WTC11 (cell line): Measurements from ENCODE around the gene DKC1.

Experiments
- KAT7 ChIP-seq: sonication (generic); formaldehyde crosslinking; IDR thresholded peaks from 2 replicates; pipeline ENCODE4 v1.8.1; 2023; ENCODE audit warnings: missing genetic modification reagents, mild to moderate bottlenecking, borderline replicate concordance
- NFYB ChIP-seq: sonication (generic); formaldehyde crosslinking; conservative IDR thresholded peaks from 2 replicates; pipeline ENCODE4 v1.8.0; 2022; ENCODE audit warnings: low read depth, missing genetic modification reagents
- NR3C1 ChIP-seq: sonication (generic); formaldehyde crosslinking; conservative IDR thresholded peaks from 2 replicates; pipeline ENCODE4 v1.8.1; 2023; ENCODE audit warnings: low read depth, mild to moderate bottlenecking, missing genetic modification reagents
- ZNF121 ChIP-seq: sonication (generic); formaldehyde crosslinking; IDR thresholded peaks from 2 replicates; pipeline ENCODE4 v1.8.0; 2023; ENCODE audit warnings: missing genetic modification reagents
- ZNF317 ChIP-seq: sonication (generic); formaldehyde crosslinking; IDR thresholded peaks from 2 replicates; pipeline ENCODE4 v1.8.1; 2023; ENCODE audit warnings: low read depth, mild to moderate bottlenecking, moderate library complexity, missing genetic modification reagents, borderline replicate concordance
- TF ChIP-seq, protein P1 (sequence below): sonication (generic); formaldehyde crosslinking; IDR thresholded peaks from 2 replicates; pipeline ENCODE4 v1.8.1; 2023; ENCODE audit warnings: mild to moderate bottlenecking, missing genetic modification reagents, moderate library complexity
- TF ChIP-seq, protein P2 (sequence below): fragments of 200-600 bp; IDR thresholded peaks from 2 replicates; pipeline ENCODE4 v1.8.0; 2022; ENCODE audit warnings: antibody characterized with exemption
- TF ChIP-seq, protein P3 (sequence below): sonication (generic); formaldehyde crosslinking; IDR thresholded peaks from 2 replicates; pipeline ENCODE4 v1.8.1; 2022; ENCODE audit warnings: low read depth, missing genetic modification reagents, borderline replicate concordance
- TF ChIP-seq, protein P4 (sequence below): fragments of 250-450 bp; sonication (Bioruptor Pico); conservative IDR thresholded peaks from 2 replicates; pipeline ENCODE4 v1.9.0; 2021; ENCODE audit warnings: mild to moderate bottlenecking
- TF ChIP-seq, protein P5 (sequence below): sonication (generic); formaldehyde crosslinking; IDR thresholded peaks from 2 replicates; pipeline ENCODE4 v1.8.1; 2023; ENCODE audit warnings: mild to moderate bottlenecking, moderate library complexity, missing genetic modification reagents
- TF ChIP-seq, protein P6 (sequence below): sonication (generic); formaldehyde crosslinking; IDR thresholded peaks from 2 replicates; pipeline ENCODE4 v1.8.0; 2022; ENCODE audit warnings: mild to moderate bottlenecking, missing genetic modification reagents

DNA sequence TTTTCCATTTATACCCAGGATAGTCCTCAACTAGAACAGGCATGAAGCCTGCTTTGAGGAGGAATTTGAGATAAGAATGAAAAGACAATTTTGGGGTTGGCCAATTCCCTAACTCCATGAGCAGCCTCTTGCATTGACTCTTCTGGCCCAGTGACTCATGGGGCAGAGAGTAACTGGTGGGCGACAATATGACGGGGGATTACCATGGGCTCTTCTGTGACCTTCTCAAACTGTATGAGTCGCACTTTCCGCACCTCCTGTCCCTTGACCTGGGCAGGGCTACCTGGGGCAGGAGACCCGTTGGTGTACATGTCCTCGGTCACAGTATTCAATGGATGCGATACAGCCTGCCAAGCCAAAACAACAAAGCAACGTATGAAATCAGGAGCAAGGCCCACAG is 29.3 kb downstream of the DKC1 start:
- TF ChIP-seq, protein P1, sequence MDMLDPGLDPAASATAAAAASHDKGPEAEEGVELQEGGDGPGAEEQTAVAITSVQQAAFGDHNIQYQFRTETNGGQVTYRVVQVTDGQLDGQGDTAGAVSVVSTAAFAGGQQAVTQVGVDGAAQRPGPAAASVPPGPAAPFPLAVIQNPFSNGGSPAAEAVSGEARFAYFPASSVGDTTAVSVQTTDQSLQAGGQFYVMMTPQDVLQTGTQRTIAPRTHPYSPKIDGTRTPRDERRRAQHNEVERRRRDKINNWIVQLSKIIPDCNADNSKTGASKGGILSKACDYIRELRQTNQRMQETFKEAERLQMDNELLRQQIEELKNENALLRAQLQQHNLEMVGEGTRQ: no peak
- TF ChIP-seq, protein P2, sequence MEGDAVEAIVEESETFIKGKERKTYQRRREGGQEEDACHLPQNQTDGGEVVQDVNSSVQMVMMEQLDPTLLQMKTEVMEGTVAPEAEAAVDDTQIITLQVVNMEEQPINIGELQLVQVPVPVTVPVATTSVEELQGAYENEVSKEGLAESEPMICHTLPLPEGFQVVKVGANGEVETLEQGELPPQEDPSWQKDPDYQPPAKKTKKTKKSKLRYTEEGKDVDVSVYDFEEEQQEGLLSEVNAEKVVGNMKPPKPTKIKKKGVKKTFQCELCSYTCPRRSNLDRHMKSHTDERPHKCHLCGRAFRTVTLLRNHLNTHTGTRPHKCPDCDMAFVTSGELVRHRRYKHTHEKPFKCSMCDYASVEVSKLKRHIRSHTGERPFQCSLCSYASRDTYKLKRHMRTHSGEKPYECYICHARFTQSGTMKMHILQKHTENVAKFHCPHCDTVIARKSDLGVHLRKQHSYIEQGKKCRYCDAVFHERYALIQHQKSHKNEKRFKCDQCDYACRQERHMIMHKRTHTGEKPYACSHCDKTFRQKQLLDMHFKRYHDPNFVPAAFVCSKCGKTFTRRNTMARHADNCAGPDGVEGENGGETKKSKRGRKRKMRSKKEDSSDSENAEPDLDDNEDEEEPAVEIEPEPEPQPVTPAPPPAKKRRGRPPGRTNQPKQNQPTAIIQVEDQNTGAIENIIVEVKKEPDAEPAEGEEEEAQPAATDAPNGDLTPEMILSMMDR: no peak
- TF ChIP-seq, protein P3, sequence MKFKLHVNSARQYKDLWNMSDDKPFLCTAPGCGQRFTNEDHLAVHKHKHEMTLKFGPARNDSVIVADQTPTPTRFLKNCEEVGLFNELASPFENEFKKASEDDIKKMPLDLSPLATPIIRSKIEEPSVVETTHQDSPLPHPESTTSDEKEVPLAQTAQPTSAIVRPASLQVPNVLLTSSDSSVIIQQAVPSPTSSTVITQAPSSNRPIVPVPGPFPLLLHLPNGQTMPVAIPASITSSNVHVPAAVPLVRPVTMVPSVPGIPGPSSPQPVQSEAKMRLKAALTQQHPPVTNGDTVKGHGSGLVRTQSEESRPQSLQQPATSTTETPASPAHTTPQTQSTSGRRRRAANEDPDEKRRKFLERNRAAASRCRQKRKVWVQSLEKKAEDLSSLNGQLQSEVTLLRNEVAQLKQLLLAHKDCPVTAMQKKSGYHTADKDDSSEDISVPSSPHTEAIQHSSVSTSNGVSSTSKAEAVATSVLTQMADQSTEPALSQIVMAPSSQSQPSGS (CRISPR knock-in tag): no peak
- no peak for TF ChIP-seq ZNF121 (CRISPR knock-in tag)
- TF ChIP-seq, protein P4, sequence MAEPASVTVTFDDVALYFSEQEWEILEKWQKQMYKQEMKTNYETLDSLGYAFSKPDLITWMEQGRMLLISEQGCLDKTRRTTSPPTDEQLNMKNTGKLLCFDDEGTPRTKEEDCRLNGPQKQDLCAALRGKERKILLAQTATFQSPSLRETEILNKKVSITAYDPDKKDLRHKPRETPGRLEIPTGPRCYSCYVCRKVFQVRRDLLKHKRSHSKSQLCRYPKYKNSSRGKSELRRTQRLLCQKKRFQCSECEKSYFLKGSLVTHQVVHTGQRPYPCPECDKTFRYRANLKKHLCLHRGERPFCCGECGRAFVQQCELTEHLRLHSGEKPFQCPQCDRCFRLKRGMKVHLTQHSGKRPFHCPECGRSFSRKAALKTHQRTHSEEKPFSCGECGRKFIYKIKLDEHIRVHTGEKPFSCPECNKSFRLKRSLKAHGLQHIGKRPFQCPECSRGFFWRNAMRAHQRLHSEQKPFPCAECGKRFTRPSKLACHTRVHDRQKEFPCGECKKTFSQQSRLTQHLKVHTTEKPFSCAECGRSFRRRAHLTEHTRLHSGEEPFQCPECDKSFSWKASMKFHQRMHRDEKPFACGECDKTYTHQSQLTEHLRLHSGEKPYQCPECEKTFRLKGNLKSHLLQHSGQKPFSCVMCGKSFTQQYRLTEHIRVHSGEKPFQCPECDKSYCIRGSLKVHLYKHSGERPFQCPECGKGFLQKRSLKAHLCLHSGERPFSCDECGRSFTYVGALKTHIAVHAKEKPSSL (CRISPR knock-in tag): no peak
- no peak for TF ChIP-seq NFYB (CRISPR knock-in tag)
- TF ChIP-seq, protein P5, sequence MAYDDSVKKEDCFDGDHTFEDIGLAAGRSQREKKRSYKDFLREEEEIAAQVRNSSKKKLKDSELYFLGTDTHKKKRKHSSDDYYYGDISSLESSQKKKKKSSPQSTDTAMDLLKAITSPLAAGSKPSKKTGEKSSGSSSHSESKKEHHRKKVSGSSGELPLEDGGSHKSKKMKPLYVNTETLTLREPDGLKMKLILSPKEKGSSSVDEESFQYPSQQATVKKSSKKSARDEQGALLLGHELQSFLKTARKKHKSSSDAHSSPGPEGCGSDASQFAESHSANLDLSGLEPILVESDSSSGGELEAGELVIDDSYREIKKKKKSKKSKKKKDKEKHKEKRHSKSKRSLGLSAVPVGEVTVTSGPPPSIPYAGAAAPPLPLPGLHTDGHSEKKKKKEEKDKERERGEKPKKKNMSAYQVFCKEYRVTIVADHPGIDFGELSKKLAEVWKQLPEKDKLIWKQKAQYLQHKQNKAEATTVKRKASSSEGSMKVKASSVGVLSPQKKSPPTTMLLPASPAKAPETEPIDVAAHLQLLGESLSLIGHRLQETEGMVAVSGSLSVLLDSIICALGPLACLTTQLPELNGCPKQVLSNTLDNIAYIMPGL (CRISPR knock-in tag): no peak
- TF ChIP-seq, protein P6, sequence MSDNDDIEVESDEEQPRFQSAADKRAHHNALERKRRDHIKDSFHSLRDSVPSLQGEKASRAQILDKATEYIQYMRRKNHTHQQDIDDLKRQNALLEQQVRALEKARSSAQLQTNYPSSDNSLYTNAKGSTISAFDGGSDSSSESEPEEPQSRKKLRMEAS (CRISPR knock-in tag): no peak
- TF ChIP-seq ZNF317 (CRISPR knock-in tag): no peak
- no peak for TF ChIP-seq NR3C1 (CRISPR knock-in tag)
- no peak for TF ChIP-seq KAT7 (CRISPR knock-in tag)
